GM23338 (cell line): ENCODE data around the gene HAP1. TPM values are rescaled to one million over a fixed set of nuclear protein-coding genes. Genes with fewer than 3 reads are reported as not detected.

Source experiments
- ATAC-seq: fragments of 200-7000 bp; cut with Tn5 transposase; 3 replicates; pipeline ENCODE4 v1.9.1; 2020
- DNase-seq: peaks from one replicate; pipeline ENCODE4 v3.0.0-alpha.2; 2015; ENCODE audit warnings: low spot score
- H2AFZ ChIP-seq: fragments of 200-600 bp; sonication (generic); 2 replicates; pipeline ENCODE4 v1.8.0; 2016; ENCODE audit warnings: antibody characterized with exemption, mild to moderate bottlenecking, moderate library complexity
- H3F3A ChIP-seq: fragments of 200-600 bp; sonication (generic); replicated peaks from 2 replicates; pipeline ENCODE4 v1.8.0; 2017; ENCODE audit warnings: antibody characterized with exemption, mixed run types, low read depth
- H3K27ac ChIP-seq: fragments of 200-600 bp; sonication (generic); 2 replicates; pipeline ENCODE4 v1.6.1; 2016; ENCODE audit warnings: low read depth
- H3K27me3 ChIP-seq: fragments of 200-600 bp; sonication (generic); 2 replicates; pipeline ENCODE4 v1.8.0; 2016; ENCODE audit warnings: mild to moderate bottlenecking, mixed run types, moderate library complexity; ENCODE audit not compliant: insufficient read depth
- H3K36me3 ChIP-seq: fragments of 200-600 bp; sonication (generic); 2 replicates; pipeline ENCODE4 v1.8.0; 2016; ENCODE audit warnings: mild to moderate bottlenecking; ENCODE audit not compliant: insufficient read depth
- H3K4me1 ChIP-seq: fragments of 200-600 bp; sonication (generic); 2 replicates; pipeline ENCODE4 v1.8.0; 2016; ENCODE audit warnings: mild to moderate bottlenecking, moderate library complexity; ENCODE audit not compliant: insufficient read depth
- H3K4me2 ChIP-seq: fragments of 200-600 bp; sonication (generic); 2 replicates; pipeline ENCODE4 v1.7.1; 2017; ENCODE audit warnings: mixed run types
- H3K4me3 ChIP-seq: fragments of 200-600 bp; sonication (generic); 2 replicates; pipeline ENCODE4 v1.6.1; 2016; ENCODE audit warnings: mixed run types
- H3K79me2 ChIP-seq: fragments of 200-600 bp; sonication (generic); replicated peaks from 2 replicates; pipeline ENCODE4 v1.8.0; 2017; ENCODE audit warnings: mild to moderate bottlenecking; ENCODE audit not compliant: insufficient read depth
- H3K9me2 ChIP-seq: fragments of 200-600 bp; sonication (generic); 2 replicates; pipeline ENCODE4 v1.8.0; 2017; ENCODE audit not compliant: insufficient read depth
- H4K20me1 ChIP-seq: fragments of 200-600 bp; sonication (generic); replicated peaks from 2 replicates; pipeline ENCODE4 v1.8.0; 2017; ENCODE audit warnings: mild to moderate bottlenecking; ENCODE audit not compliant: insufficient read depth
- H3K27ac Mint-ChIP-seq: 2 replicates; pipeline ENCODE4 v1.8.0; 2020; ENCODE audit warnings: inconsistent platforms, mild to moderate bottlenecking, moderate library complexity, mixed read lengths
- H3K27me3 Mint-ChIP-seq: 3 replicates; pipeline ENCODE4 v1.8.0; 2022; ENCODE audit warnings: low read depth, mild to moderate bottlenecking, moderate library complexity, mixed read lengths, inconsistent platforms; ENCODE audit not compliant: insufficient read depth, poor library complexity
- H3K36me3 Mint-ChIP-seq: 3 replicates; pipeline ENCODE4 v1.8.0; 2021; ENCODE audit warnings: low read depth, mild to moderate bottlenecking, inconsistent platforms, moderate library complexity, mixed read lengths
- H3K4me1 Mint-ChIP-seq: 3 replicates; pipeline ENCODE4 v1.8.0; 2020; ENCODE audit warnings: mild to moderate bottlenecking, inconsistent platforms, mixed read lengths
- H3K4me3 Mint-ChIP-seq: 3 replicates; pipeline ENCODE4 v1.8.0; 2021; ENCODE audit warnings: moderate library complexity, mild to moderate bottlenecking, inconsistent platforms, mixed read lengths
- H3K9me3 Mint-ChIP-seq: 3 replicates; pipeline ENCODE4 v1.8.0; 2020; ENCODE audit warnings: moderate library complexity, mild to moderate bottlenecking, inconsistent platforms, mixed read lengths
- CREB1 ChIP-seq: fragments of 250-450 bp; sonication (Bioruptor Pico); IDR thresholded peaks from 2 replicates; pipeline ENCODE4 v1.5.0; 2020; ENCODE audit warnings: low read depth, mild to moderate bottlenecking, moderate library complexity
- CTCF ChIP-seq, 2 experiments: fragments of 200-600 bp in 1 of 2; sonication (generic) in 1 of 2; conservative IDR thresholded peaks; 2 replicates each; pipeline versions ENCODE4 v1.5.1 to v1.6.1; 2016 to 2017; ENCODE audit warnings: antibody characterized with exemption in 2 of 2, low read depth in 2 of 2, mild to moderate bottlenecking in 2 of 2, moderate library complexity in 1 of 2
- EZH2phosphoT487 ChIP-seq: fragments of 200-600 bp; sonication (generic); IDR thresholded peaks from one replicate; pipeline ENCODE4 v1.8.1; 2018; ENCODE audit warnings: antibody characterized with exemption; ENCODE audit not compliant: unreplicated experiment
- JUNB ChIP-seq: IDR thresholded peaks from one replicate; pipeline ENCODE4 v1.6.1; 2016; ENCODE audit warnings: antibody characterized with exemption; ENCODE audit not compliant: unreplicated experiment
- NANOG ChIP-seq: IDR thresholded peaks from 2 replicates; pipeline ENCODE4 v1.6.1; 2016; ENCODE audit warnings: antibody characterized with exemption, borderline replicate concordance
- ZNF114 ChIP-seq: fragments of 250-450 bp; sonication (Bioruptor Pico); IDR thresholded peaks from 2 replicates; pipeline ENCODE4 v1.5.0; 2020; ENCODE audit warnings: mild to moderate bottlenecking, moderate library complexity
- ZNF331 ChIP-seq: fragments of 250-450 bp; sonication (Bioruptor Pico); IDR thresholded peaks from 2 replicates; pipeline ENCODE4 v1.5.0; 2020; ENCODE audit warnings: low read depth, mild to moderate bottlenecking, moderate library complexity
- polyA plus RNA-seq: library from polyadenylated mRNA; unstranded; fragments of >200 nt; fragmentation: Nextera tagmentation; extraction: Ambion mirVana; gene quantifications from 2 replicates; pipeline ENCODE4 v1.2.1, GENCODE V29; 2016
- total RNA-seq: library from RNA; depleted of rRNA; stranded (reverse); fragments of >200 nt; shearing (Covaris generic); gene quantifications from 2 replicates; pipeline ENCODE4 v1.2.3, GENCODE V29; 2014
- TF ChIP-seq, protein P1 (sequence below): fragments of 250-450 bp; sonication (Bioruptor Pico); IDR thresholded peaks from 2 replicates; pipeline ENCODE4 v1.5.0; 2020; ENCODE audit warnings: mild to moderate bottlenecking, moderate library complexity
- TF ChIP-seq, protein P2 (sequence below): IDR thresholded peaks from 2 replicates; pipeline ENCODE4 v1.6.1; 2016; ENCODE audit warnings: antibody characterized with exemption

HAP1 gene
- total and polyA plus RNA-seq, 2 experiments from 2014 or later: 1.6 to 2.2 TPM

GRCh38 chr17:41734949-41735313 lies 488 bp upstream of the HAP1 start:
- TF ChIP-seq, protein P1, sequence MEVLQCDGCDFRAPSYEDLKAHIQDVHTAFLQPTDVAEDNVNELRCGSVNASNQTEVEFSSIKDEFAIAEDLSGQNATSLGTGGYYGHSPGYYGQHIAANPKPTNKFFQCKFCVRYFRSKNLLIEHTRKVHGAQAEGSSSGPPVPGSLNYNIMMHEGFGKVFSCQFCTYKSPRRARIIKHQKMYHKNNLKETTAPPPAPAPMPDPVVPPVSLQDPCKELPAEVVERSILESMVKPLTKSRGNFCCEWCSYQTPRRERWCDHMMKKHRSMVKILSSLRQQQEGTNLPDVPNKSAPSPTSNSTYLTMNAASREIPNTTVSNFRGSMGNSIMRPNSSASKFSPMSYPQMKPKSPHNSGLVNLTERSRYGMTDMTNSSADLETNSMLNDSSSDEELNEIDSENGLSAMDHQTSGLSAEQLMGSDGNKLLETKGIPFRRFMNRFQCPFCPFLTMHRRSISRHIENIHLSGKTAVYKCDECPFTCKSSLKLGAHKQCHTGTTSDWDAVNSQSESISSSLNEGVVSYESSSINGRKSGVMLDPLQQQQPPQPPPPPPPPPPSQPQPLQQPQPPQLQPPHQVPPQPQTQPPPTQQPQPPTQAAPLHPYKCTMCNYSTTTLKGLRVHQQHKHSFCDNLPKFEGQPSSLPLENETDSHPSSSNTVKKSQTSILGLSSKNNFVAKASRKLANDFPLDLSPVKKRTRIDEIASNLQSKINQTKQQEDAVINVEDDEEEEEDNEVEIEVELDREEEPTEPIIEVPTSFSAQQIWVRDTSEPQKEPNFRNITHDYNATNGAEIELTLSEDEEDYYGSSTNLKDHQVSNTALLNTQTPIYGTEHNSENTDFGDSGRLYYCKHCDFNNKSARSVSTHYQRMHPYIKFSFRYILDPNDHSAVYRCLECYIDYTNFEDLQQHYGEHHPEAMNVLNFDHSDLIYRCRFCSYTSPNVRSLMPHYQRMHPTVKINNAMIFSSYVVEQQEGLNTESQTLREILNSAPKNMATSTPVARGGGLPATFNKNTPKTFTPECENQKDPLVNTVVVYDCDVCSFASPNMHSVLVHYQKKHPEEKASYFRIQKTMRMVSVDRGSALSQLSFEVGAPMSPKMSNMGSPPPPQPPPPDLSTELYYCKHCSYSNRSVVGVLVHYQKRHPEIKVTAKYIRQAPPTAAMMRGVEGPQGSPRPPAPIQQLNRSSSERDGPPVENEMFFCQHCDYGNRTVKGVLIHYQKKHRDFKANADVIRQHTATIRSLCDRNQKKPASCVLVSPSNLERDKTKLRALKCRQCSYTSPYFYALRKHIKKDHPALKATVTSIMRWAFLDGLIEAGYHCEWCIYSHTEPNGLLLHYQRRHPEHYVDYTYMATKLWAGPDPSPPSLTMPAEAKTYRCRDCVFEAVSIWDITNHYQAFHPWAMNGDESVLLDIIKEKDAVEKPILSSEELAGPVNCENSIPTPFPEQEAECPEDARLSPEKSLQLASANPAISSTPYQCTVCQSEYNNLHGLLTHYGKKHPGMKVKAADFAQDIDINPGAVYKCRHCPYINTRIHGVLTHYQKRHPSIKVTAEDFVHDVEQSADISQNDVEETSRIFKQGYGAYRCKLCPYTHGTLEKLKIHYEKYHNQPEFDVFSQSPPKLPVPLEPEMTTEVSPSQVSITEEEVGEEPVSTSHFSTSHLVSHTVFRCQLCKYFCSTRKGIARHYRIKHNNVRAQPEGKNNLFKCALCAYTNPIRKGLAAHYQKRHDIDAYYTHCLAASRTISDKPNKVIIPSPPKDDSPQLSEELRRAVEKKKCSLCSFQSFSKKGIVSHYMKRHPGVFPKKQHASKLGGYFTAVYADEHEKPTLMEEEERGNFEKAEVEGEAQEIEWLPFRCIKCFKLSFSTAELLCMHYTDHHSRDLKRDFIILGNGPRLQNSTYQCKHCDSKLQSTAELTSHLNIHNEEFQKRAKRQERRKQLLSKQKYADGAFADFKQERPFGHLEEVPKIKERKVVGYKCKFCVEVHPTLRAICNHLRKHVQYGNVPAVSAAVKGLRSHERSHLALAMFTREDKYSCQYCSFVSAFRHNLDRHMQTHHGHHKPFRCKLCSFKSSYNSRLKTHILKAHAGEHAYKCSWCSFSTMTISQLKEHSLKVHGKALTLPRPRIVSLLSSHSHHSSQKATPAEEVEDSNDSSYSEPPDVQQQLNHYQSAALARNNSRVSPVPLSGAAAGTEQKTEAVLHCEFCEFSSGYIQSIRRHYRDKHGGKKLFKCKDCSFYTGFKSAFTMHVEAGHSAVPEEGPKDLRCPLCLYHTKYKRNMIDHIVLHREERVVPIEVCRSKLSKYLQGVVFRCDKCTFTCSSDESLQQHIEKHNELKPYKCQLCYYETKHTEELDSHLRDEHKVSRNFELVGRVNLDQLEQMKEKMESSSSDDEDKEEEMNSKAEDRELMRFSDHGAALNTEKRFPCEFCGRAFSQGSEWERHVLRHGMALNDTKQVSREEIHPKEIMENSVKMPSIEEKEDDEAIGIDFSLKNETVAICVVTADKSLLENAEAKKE (CRISPR knock-in tag): no peak
- TF ChIP-seq EZH2phosphoT487: no peak
- no peak for TF ChIP-seq ZNF331
- TF ChIP-seq CREB1 (CRISPR knock-in tag): no peak
- TF ChIP-seq, protein P2, sequence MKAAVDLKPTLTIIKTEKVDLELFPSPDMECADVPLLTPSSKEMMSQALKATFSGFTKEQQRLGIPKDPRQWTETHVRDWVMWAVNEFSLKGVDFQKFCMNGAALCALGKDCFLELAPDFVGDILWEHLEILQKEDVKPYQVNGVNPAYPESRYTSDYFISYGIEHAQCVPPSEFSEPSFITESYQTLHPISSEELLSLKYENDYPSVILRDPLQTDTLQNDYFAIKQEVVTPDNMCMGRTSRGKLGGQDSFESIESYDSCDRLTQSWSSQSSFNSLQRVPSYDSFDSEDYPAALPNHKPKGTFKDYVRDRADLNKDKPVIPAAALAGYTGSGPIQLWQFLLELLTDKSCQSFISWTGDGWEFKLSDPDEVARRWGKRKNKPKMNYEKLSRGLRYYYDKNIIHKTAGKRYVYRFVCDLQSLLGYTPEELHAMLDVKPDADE: no peak
- TF ChIP-seq CTCF (conservative IDR thresholded peaks at IDR 0.05; ENCODE audit: low read depth in 2 of 2): no peak
- no peak for TF ChIP-seq NANOG
- no peak for TF ChIP-seq ZNF114
- no peak for TF ChIP-seq JUNB
- ATAC-seq (peak; percentile 28), DNase-seq (peak; percentile 75)
- H4K20me1 ChIP-seq: no peaks in the 10 kb centered on the region
- no peaks in the 10 kb centered on the region for H3K9me2 ChIP-seq
- H3K36me3 Mint-ChIP-seq: no peaks in the 10 kb centered on the region; the same call in 2 of the 3 replicates
- H2AFZ ChIP-seq: peak overlapping the region; percentile 98
- no peak overlapping the region for H3K27ac Mint-ChIP-seq
- peaks cover 17% of the 10 kb centered on the region for H3K4me1 ChIP-seq
- H3K27me3 ChIP-seq: peaks cover 68% of the 10 kb centered on the region
- H3K4me3 Mint-ChIP-seq: peak overlapping the region; percentile 79
- no peaks in the 10 kb centered on the region for H3K36me3 ChIP-seq
- H3K27me3 Mint-ChIP-seq: peaks cover 68% of the 10 kb centered on the region
- H3K4me3 ChIP-seq: peak overlapping the region; percentile 84
- H3K4me1 Mint-ChIP-seq: peaks cover 27% of the 10 kb centered on the region
- H3F3A ChIP-seq: no peaks in the 10 kb centered on the region
- H3K27ac ChIP-seq: no peak overlapping the region
- H3K79me2 ChIP-seq: no peaks in the 10 kb centered on the region
- H3K4me2 ChIP-seq: peak overlapping the region; percentile 94
- H3K9me3 Mint-ChIP-seq: no peaks in the 10 kb centered on the region
